HG03175 (cell line): Measurements from ENCODE around the gene COX7A2L.
"Not testable (repeated sequence)": the region's sequence is repeated elsewhere in the genome, so short reads cannot be mapped to it uniquely, and the experiment has no call there.

Experiments used
- ATAC-seq: cut with Tn5 transposase; IDR thresholded peaks from one replicate; pipeline ENCODE4 v1.9.1; 2021; ENCODE audit warnings: mild to moderate bottlenecking, moderate library complexity; ENCODE audit not compliant: unreplicated experiment

Gene COX7A2L, protein sequence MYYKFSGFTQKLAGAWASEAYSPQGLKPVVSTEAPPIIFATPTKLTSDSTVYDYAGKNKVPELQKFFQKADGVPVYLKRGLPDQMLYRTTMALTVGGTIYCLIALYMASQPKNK

GRCh38 chr2:42360890-42361727 lies at the start of gene COX7A2L:
TSS of gene COX7A2L (minus strand) at chr2:42361217. CDS start at chr2:42361161, 56 bp downstream.
- peak; percentile 94 for ATAC-seq

- ATAC-seq, result no peak
Observed at GRCh38 chr2:42408009-42408408, 47.0 kb upstream of the COX7A2L start.

- ATAC-seq, result no peak
Observed at GRCh38 chr2:42407476-42407875, 46.5 kb upstream of the COX7A2L start.

- ATAC-seq, result no peak
Observed at GRCh38 chr2:42404676-42405075, 43.7 kb upstream of the COX7A2L start.

GRCh38 chr2:42401773-42402172 lies 40.8 kb upstream of the COX7A2L start:
- no peak for ATAC-seq

- not testable (repeated sequence) for ATAC-seq
Observed at GRCh38 chr2:42398052-42398451, 37.0 kb upstream of the COX7A2L start.

GRCh38 chr2:42393320-42393719 lies 32.3 kb upstream of the COX7A2L start:
- ATAC-seq, result not testable (repeated sequence)

GRCh38 chr2:42392191-42392590 lies 31.2 kb upstream of the COX7A2L start:
- ATAC-seq, result no peak

GRCh38 chr2:42390401-42390969 lies 29.5 kb upstream of the COX7A2L start:
- ATAC-seq, result no peak

- peak; percentile 63 for ATAC-seq
Observed at GRCh38 chr2:42386682-42387081, 25.7 kb upstream of the COX7A2L start.

GRCh38 chr2:42385225-42385624 lies 24.2 kb upstream of the COX7A2L start:
- no peak for ATAC-seq

GRCh38 chr2:42383855-42384530 lies 23.0 kb upstream of the COX7A2L start:
- ATAC-seq, result no peak

- no peak for ATAC-seq
Observed at GRCh38 chr2:42382144-42382543, 21.1 kb upstream of the COX7A2L start.

GRCh38 chr2:42380026-42380425 lies 19.0 kb upstream of the COX7A2L start:
- not testable (repeated sequence) for ATAC-seq

GRCh38 chr2:42378415-42378814 lies 17.4 kb upstream of the COX7A2L start:
- ATAC-seq, result no peak

GRCh38 chr2:42376758-42377157 lies 15.7 kb upstream of the COX7A2L start:
- ATAC-seq, result no peak

- no peak for ATAC-seq
Observed at GRCh38 chr2:42372474-42373200, 11.6 kb upstream of the COX7A2L start.

DNA sequence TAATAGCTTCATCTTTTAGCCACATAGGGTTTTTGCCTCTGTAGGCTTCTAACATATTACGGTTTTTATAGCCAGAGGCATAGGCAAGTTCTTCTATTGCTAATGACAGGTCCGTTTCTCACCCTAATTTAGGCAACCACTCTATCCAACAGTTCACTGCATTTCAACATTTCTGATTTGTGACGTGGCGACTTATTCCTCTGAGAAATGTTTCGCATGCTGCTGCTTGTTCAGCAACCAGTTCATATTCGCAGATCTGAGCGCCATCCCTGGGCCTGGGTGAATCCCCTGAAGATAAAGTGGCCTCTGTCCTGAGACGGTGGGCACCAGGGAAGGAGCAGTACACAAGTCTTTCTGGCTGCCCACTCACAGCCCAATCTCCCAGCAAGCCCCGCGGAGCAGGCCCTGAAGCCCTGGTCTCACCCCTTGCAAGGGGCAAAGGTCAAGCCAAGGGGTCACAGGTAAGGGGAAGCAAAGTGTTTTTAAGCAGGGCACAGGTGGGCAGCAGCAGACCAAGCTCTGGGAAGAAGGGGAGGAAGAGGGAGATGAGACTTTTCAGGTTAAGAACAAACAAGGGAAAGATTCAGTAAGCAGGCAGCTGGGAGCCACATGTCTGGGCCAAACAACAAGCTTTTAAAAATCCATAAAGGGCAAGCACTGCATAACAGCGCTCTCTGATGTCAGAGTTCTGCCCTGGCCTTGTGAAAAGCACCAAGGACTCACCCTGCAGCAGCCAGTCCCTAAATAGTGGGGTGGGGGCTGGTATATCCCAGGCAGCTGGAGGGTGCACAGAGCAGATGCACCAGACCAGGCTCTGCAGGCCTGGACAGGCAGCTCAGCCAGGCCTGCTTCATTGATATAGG lies 10.8 kb upstream of the COX7A2L start:
- ATAC-seq, result no peak

DNA sequence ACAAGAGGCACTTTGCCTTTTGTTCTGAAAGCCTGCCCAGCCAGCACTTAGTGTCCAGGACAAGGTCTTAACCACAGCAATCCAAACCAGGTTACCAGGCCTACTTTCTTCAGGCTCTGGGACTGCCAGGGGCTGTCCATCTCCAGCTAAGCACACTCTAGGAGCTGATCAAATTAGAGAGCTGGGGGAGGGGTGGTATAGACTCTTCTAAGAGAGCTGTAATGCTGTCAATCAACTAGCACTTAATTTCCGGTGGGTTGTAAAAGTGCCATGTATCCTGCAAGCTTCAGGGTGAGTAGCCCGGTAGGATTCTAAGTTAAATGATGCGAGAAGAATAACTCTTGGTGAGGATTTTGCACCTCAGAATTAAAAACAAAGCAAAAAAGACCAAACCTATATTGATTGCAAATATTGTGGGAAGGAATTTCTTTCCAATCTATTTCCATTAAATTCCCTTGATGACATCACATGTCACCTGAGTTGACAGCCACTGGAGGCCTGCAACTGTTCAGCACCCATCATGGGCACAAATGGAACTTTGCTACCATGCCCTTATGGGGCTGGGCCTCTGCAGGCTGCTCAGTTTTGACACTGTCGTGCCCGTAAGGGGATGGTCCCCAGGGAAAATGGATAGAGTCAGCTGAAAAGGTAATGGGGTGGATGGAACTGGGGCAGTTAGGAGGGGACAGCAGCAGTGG lies 8.7 kb upstream of the COX7A2L start:
- no peak for ATAC-seq
